Neural crest cell (in vitro differentiated cells): Measurements from ENCODE around the gene LMNTD2. TPM values are rescaled to one million over a fixed set of nuclear protein-coding genes. Genes with fewer than 3 reads are reported as not detected.

ENCODE experiments used
- DNase-seq: peaks from one replicate; pipeline ENCODE4 v3.0.0; 2021; ENCODE audit warnings: low read depth, mixed read lengths, low spot score
- H3K27ac Mint-ChIP-seq: one replicate; pipeline ENCODE4 v1.8.0; 2021; ENCODE audit warnings: mild to moderate bottlenecking, mixed read lengths; ENCODE audit not compliant: unreplicated experiment
- H3K27me3 Mint-ChIP-seq: 2 replicates; pipeline ENCODE4 v1.8.0; 2021; ENCODE audit warnings: low read depth, mild to moderate bottlenecking, mixed read lengths
- H3K36me3 Mint-ChIP-seq: 2 replicates; pipeline ENCODE4 v1.8.0; 2021; ENCODE audit warnings: low read depth, mild to moderate bottlenecking, mixed read lengths
- H3K4me1 Mint-ChIP-seq: 2 replicates; pipeline ENCODE4 v1.8.0; 2021; ENCODE audit warnings: mixed read lengths
- H3K4me3 Mint-ChIP-seq: one replicate; pipeline ENCODE4 v1.8.0; 2021; ENCODE audit warnings: mild to moderate bottlenecking, mixed read lengths
- H3K9me3 Mint-ChIP-seq: 2 replicates; pipeline ENCODE4 v1.8.0; 2021; ENCODE audit warnings: mixed read lengths
- total RNA-seq: library from RNA; stranded (reverse); gene quantifications from 2 replicates; pipeline ENCODE4 v1.2.1, GENCODE V29; 2021
- TF ChIP-seq, protein P1 (sequence below): fragments of 200-600 bp; sonication (generic); conservative IDR thresholded peaks from 2 replicates; pipeline ENCODE4 v1.5.0; 2021; ENCODE audit warnings: antibody characterized with exemption, mild to moderate bottlenecking

Gene LMNTD2
- total RNA-seq, 1 donor from 2014 or later: 2.2 TPM

DNA sequence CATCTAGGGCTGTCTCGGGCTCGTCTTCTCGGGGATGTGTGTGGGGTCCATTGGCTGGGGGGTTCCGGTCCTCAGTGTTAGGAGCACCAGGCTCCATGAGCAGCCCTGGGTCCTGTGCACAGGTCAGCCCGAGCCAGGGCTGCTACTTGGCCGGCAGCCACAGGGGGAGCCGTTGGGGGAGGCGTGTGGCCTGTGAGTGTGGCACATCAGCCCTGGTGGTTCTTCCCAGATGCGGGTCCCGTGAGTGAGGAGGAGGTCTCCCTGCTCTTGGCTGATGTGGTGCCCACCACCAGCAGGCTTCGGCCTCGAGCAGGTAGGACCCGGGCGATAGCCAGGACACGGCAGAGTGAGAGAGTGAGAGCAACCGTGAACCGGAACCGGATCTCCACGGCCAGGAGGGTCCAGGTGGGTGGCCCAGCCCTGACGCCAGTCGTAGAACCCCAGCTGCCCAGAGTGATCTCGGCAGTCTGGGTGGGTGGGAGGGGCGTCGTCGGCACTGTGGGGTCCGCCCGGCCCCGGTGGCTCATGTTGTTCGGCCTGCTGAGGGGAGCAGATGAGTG lies 36.7 kb upstream of the LMNTD2 start:
- Mint-ChIP-seq H3K27ac (no peak overlapping the region), H3K36me3 (peaks cover 9% of the 10 kb centered on the region), H3K4me3 (no peak overlapping the region), H3K4me1 (no peaks in the 10 kb centered on the region), H3K27me3 (no peaks in the 10 kb centered on the region), H3K9me3 (no peaks in the 10 kb centered on the region)
- TF ChIP-seq, protein P1, sequence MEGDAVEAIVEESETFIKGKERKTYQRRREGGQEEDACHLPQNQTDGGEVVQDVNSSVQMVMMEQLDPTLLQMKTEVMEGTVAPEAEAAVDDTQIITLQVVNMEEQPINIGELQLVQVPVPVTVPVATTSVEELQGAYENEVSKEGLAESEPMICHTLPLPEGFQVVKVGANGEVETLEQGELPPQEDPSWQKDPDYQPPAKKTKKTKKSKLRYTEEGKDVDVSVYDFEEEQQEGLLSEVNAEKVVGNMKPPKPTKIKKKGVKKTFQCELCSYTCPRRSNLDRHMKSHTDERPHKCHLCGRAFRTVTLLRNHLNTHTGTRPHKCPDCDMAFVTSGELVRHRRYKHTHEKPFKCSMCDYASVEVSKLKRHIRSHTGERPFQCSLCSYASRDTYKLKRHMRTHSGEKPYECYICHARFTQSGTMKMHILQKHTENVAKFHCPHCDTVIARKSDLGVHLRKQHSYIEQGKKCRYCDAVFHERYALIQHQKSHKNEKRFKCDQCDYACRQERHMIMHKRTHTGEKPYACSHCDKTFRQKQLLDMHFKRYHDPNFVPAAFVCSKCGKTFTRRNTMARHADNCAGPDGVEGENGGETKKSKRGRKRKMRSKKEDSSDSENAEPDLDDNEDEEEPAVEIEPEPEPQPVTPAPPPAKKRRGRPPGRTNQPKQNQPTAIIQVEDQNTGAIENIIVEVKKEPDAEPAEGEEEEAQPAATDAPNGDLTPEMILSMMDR: peak; percentile 39
- DNase-seq: no peak

DNA sequence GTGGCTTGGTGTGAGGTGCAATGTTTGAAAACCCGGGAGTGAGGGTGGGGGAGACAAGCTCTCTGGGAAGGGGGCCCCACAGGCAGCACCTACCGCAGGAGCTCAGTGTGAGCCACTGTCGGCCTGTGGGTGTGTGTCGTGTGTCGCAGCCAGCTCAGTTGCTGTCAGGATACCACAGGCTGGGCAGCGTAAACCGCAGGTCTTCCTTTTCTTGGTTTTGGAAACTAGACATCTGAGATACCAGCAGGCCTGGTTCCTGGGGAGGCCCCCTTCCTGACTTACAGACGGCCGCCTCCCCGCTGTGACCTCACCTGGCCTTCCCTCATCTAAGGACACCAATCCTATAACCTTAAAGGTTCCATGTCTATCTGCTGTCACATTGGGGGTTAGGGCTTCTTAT lies 35.8 kb upstream of the LMNTD2 start:
- peaks cover 8% of the 10 kb centered on the region for H3K36me3 Mint-ChIP-seq

DNA sequence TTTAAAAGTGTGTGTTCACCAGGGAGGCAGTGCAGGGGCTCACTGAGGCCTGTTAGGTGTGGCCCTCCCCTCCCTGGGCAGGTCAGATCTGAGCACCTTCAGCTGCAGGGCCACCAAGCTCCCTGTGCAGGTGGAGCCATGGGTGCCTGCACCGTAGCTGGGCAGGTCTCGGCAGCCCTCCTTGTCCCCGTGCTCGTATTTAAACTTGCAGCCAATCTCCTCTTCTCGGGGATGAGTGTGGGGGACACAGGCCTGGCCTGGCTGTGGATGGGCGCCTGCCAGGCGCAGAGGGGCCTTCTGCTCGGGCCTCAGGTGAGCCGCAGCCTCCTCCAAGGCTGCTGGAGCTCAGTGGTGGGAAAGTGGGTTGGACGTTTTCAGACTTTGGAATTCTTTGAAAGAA lies 34.9 kb upstream of the LMNTD2 start:
- Mint-ChIP-seq H3K9me3 (no peaks in the 10 kb centered on the region), H3K4me1 (no peaks in the 10 kb centered on the region), H3K27ac (no peak overlapping the region), H3K27me3 (no peaks in the 10 kb centered on the region), H3K36me3 (peaks cover 7% of the 10 kb centered on the region), H3K4me3 (no peak overlapping the region)
- DNase-seq: no peak
- TF ChIP-seq, protein P1: no peak

More for the DNA sequence above, 35.8 kb upstream of the LMNTD2 start:
- DNase-seq: no peak
- Mint-ChIP-seq H3K27ac (peak overlapping the region; percentile 71), H3K4me3 (no peak overlapping the region), H3K27me3 (no peaks in the 10 kb centered on the region), H3K4me1 (no peaks in the 10 kb centered on the region), H3K9me3 (no peaks in the 10 kb centered on the region)
- TF ChIP-seq, protein P1: no peak

DNA sequence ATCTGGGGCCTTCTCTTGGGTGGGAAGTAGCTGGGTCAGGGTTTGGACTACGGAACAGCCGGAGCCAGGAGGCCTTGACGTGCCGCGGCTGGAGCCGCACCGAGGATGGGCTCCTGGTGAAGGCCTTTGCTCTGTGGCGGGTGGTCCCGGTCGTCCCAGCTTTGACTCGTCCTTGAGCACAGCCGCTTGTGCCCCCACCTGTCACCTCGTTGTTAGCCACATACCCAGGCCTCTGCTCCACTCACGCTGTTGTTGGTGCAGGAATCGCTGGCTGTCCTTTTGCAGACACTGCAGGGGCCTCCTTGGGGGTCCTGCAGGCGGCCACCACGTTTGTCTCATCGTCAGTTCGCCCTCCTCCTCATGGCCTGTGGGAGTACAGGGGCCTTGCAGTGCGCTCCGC lies 32.8 kb upstream of the LMNTD2 start:
- H3K27ac Mint-ChIP-seq: peak overlapping the region; percentile 4
- TF ChIP-seq, protein P1: no peak
- no peaks in the 10 kb centered on the region for H3K27me3 Mint-ChIP-seq
- H3K4me3 Mint-ChIP-seq: no peak overlapping the region
- H3K4me1 Mint-ChIP-seq: no peaks in the 10 kb centered on the region
- no peaks in the 10 kb centered on the region for H3K9me3 Mint-ChIP-seq
- H3K36me3 Mint-ChIP-seq: peaks cover 13% of the 10 kb centered on the region
- DNase-seq: no peak

DNA sequence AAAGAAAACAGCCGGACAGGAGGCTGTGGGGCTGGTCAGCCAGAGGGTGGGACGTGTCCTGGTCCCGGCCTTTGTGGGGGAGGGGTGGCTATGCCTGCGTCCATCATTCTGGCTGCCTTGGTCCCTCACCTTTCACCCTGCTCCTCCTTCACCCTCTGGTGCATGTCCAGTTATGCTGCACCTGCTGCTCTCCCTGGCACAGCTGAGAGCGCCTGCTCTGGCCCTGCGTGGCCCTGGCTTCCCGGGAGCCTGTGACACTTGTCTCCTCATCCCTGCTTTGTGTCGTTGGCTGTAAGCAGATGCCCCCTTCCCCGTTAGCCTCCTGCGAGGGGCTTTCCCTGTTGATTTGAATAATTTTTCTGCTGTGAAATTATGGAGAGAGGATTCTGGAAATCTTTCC lies 32.4 kb upstream of the LMNTD2 start:
- Mint-ChIP-seq H3K27ac (peak overlapping the region; percentile 4), H3K4me3 (no peak overlapping the region), H3K36me3 (peaks cover 13% of the 10 kb centered on the region), H3K27me3 (no peaks in the 10 kb centered on the region), H3K4me1 (no peaks in the 10 kb centered on the region), H3K9me3 (no peaks in the 10 kb centered on the region)
- no peak for DNase-seq
- TF ChIP-seq, protein P1: no peak
